Sigmoid colon (tissue), 4 donors: Measurements from ENCODE around the gene SHB.

Experiments used
- CTCF ChIP-seq, 4 experiments: fragments of 450-650 bp in 3 of 4; fragments of 200-600 bp in 1 of 4; IDR thresholded peaks; one replicate each; pipeline ENCODE4 v1.5.1; 2016 to 2019; ENCODE audit warnings: antibody characterized with exemption in 4 of 4, mild to moderate bottlenecking in 3 of 4, moderate library complexity in 2 of 4
- EP300 ChIP-seq, 4 donors: sonication (generic); formaldehyde crosslinking; IDR thresholded peaks; one replicate each; pipeline ENCODE4 v1.6.1; 2017; ENCODE audit warnings: antibody characterized with exemption in 4 of 4
- POLR2A ChIP-seq, 2 donors: fragments of 450-650 bp; IDR thresholded peaks; one replicate each; pipeline ENCODE4 v1.6.1; 2016; ENCODE audit warnings: antibody characterized with exemption in 2 of 2, mild to moderate bottlenecking in 2 of 2, moderate library complexity in 2 of 2
- POLR2AphosphoS5 ChIP-seq, 4 donors: sonication (generic); formaldehyde crosslinking; IDR thresholded peaks; one replicate each; pipeline ENCODE4 v1.6.1; 2017; ENCODE audit warnings: antibody characterized with exemption in 4 of 4

- TF ChIP-seq POLR2A (IDR thresholded peaks at IDR 0.05) (no peak), CTCF (IDR thresholded peaks at IDR 0.05) (no peak), POLR2AphosphoS5 (IDR thresholded peaks at IDR 0.05) (no peak), EP300 (IDR thresholded peaks at IDR 0.05) (no peak)
These were observed 38.8 kb upstream of the SHB start for GRCh38 chr9:38107811-38108304.
